AG10803 (cell line): Measurements from ENCODE around the gene NKD2.

Experiments used
- DNase-seq: peaks from one replicate; pipeline ENCODE4 v3.0.0; 2010; ENCODE audit warnings: low read depth
- H3K4me3 ChIP-seq: 2 replicates; pipeline ENCODE4 v1.5.1; 2011; ENCODE audit warnings: mild to moderate bottlenecking, low read length, control low read depth
- TF ChIP-seq, protein P1 (sequence below): conservative IDR thresholded peaks from 2 replicates; pipeline ENCODE4 v1.5.1; 2011; ENCODE audit warnings: mild to moderate bottlenecking, low read length, control low read depth, inconsistent platforms

NKD2 gene

DNA sequence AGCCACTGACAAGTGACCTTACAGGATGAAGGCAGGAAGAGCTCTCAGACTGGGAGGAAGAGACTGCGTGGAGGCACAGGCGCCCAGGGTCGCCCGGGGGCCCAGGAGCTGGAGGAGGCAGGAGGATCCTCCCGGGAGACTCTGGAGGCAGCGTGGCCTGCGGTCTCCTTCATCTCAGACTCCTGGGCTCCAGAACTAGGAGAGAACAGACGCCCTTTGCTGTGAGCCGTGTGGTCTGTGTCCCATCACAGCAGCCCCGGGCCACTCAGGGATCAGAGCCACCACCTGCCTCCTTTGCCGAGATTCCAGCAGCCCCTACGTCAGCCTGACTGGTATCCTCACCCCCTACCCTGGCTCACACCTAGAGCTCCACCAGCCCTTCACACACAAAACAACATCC is 58.1 kb downstream of the NKD2 start:
- TF ChIP-seq, protein P1, sequence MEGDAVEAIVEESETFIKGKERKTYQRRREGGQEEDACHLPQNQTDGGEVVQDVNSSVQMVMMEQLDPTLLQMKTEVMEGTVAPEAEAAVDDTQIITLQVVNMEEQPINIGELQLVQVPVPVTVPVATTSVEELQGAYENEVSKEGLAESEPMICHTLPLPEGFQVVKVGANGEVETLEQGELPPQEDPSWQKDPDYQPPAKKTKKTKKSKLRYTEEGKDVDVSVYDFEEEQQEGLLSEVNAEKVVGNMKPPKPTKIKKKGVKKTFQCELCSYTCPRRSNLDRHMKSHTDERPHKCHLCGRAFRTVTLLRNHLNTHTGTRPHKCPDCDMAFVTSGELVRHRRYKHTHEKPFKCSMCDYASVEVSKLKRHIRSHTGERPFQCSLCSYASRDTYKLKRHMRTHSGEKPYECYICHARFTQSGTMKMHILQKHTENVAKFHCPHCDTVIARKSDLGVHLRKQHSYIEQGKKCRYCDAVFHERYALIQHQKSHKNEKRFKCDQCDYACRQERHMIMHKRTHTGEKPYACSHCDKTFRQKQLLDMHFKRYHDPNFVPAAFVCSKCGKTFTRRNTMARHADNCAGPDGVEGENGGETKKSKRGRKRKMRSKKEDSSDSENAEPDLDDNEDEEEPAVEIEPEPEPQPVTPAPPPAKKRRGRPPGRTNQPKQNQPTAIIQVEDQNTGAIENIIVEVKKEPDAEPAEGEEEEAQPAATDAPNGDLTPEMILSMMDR, result no peak
- DNase-seq, result no peak
- no peak overlapping the region for H3K4me3 ChIP-seq

DNA sequence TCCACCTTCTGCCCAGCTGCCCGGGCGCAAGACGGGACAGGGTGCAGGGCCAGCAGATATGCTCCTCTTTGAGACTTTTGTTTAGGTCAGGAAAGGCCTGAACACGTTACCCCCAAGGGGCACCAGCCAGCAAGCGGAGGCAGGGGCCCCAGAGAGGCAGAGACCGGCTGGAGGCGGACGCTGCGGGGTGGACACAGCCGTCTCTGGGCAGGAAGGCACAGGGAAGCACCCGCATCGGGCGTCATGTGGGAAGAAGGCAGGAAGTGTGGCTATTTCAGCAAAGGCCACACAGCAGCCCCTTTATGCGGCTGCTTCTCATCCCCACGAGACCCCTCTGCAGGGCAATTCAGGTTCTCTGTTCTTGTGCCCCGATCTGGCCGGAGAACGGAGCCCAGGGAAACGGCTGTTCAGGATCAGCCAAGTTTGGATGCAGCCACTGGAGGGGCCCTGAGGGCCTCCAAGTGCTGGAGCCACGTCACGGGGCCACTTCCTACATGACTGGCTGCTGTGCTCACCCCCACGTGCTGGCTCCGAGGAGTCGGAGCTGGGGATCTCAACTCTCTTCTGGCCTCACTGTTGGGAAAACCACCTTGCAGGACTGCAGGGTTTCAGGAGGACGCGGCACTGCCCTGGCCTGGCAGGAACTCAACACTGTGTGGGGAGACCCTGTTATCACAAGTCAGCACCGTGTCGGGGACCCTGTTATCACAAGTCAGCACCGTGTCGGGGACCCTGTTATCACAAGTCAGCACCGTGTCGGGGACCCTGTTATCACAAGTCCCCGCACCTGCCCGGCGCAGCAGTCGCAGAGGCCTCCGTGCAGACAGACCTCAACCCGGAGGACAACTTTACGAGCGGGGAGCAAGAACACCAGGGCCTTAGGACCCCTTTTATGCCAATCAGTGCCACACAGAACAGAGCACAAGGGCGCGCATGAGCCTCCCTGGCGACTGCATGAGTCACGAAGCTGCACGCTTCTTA is 58.8 kb downstream of the NKD2 start:
- TF ChIP-seq, protein P1, result no peak
- no peak for DNase-seq
- no peak overlapping the region for H3K4me3 ChIP-seq

DNA sequence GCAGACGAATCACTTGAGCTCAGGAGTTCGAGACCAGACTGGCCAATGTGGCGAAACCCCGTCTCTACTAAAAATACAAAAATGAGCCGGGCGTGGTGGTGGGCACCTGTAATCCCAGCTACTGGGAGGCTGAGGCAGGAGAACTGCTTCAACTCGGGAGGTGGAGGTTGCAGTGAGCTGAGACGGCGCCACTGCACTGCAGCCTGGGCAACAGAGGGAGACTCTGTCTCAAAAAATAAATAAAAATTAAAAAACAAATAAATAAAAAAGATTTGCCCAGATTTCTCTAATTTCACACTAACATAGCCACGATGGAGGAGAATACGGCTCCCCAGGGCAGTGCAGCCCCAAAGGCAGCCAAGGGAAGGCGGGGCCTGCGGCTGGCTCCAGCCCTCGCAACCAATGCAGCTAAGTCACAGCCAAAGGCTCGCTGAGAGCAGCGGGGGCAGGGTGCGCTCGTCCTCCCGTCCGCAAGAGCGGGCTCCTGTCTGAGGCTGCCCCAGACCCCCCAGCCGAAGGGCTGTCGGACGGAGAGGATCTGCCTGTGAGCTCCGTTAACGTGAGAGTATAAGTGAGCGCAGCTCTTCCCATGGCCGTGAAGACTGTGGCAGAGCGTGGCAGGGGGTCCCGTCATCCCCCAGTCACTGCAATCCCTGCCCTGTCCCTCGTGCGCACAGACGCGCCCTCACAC is 59.7 kb downstream of the NKD2 start:
- TF ChIP-seq, protein P1, result no peak
- DNase-seq, result no peak
- no peak overlapping the region for H3K4me3 ChIP-seq

DNA sequence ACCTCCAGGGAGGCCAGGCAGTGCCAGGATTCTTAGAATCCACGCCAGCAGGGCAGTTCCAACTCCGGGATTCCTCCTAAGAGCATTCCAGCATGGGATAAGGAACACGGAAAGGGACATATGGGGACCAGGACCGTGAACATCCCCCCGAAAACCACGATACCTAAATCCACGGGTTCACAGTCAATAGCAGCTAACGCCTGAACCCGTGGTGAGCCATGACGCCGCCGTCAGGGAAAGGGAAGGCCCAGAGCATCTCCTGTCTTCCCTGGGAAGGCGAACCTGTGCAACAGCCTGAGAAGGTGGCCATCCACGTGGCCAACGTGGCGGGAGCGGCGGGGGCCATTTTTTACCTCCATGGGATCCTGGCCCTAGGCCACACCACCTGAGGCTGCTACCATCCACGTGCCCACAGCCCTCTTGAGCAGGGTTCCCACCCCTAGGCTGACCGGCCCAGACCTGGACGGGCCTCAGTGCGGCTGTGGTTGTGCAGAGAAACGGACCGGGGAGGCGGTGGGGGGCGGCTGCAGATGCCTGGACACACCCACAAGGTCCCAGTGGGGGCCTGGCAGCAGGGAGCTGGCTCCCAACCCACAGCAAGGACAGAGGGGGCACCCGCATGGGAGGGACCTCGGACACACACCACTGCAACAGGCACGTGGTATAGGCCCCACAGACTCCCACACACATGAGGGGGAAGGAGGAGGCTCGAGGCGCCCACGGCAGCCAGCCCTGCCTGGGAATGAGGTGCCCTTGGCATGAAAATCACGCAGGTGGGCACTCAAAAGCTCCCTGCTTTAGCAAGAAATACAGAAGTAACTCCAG is 60.5 kb downstream of the NKD2 start:
- no peak overlapping the region for H3K4me3 ChIP-seq
- TF ChIP-seq, protein P1, result no peak
- DNase-seq, result no peak

DNA sequence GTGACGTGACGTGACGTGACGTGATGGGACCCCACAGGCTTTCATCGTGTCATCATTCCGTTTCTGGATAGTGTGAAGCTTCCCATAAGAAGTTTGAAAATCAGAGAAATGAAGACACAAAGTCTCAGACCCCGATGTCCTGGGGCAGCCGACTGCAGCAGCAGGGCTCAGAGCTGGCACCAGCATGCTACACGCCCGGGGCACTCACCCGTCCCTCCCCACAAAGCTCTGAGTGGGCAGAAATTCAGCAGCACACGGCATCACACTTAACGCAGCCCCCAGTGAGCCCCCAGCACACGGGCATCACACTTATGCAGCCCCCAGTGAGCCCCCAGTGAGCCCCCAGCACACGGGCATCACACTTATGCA is 61.1 kb downstream of the NKD2 start:
- H3K4me3 ChIP-seq, result no peak overlapping the region
- DNase-seq, result no peak
- TF ChIP-seq, protein P1, result no peak

DNA sequence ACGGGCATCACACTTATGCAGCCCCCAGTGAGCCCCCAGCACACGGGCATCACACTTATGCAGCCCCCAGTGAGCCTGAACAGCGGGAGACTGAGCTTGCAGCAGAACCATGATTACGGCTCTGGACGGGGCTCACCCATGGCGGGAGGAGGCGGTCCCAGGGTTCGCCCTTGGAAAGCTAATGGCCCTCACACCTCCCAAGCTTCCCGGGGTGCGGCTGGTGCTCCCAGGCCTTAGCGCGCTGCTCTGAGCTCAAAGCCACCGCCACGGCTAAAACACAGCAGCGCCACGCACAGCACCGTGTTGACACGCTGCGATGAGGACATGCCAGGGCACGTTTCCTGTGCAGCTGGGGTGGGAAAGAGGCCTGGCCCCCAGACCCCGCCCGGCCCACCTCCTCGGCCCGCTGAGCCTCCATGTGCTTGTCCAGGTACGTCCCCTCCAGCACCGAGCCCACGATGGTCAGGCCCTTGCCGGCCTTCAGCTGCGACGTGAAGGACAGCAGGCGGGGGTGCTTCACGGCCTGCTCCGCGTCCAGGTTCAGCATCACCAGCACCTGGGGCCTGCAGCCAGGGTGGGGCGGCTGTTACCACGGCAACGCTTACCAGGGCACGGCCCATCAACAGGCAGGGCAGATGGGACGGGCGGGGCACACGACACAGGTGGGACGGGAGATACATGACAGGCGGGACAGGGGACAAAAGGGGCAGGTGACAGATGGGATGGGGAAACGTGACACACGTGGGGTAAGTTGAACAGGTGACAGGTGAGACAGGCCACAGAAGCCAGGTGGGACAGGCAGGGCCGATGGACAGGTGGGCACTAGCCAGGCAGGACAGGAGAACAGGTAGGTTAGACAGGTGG is 64.9 kb downstream of the NKD2 start:
- H3K4me3 ChIP-seq, result no peak overlapping the region
- TF ChIP-seq, protein P1, result no peak
- DNase-seq, result no peak
